Stimulated activated CD4-positive, alpha-beta T cell treated with anti-CD3 and anti-CD28 coated beads, Interleukin-1b, Interleukin-23, amount 100 ng/mL, for 24 hours (primary cell): ENCODE measurements around the gene WDR5.

ENCODE experiments used
- DNase-seq, 4 experiments: peaks; one replicate each; pipeline ENCODE4 v3.0.0-alpha.2; 2020; ENCODE audit warnings: low read depth in 4 of 4, low spot score in 1 of 4

Gene WDR5

DNA sequence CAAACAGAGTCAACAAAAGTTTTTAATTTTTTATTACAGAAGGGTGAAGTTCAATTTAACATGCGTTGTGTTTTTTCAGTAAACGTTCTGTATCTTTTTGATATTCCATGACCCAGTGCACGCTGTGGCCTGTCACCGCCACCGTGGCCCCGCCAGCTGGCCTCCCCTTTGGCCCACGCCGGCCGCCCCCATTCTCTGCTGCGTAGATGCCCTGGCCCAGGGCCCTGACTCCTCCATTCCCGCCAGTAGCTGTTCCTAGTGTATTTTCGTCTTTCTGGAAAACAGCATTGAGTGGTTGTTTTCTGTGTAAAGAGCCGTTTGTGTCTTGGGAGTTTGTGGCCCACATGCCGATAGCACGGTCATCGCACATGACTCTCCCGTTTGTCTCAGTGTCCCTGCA is 22.4 kb downstream of the WDR5 start:
- DNase-seq: no peak

DNA sequence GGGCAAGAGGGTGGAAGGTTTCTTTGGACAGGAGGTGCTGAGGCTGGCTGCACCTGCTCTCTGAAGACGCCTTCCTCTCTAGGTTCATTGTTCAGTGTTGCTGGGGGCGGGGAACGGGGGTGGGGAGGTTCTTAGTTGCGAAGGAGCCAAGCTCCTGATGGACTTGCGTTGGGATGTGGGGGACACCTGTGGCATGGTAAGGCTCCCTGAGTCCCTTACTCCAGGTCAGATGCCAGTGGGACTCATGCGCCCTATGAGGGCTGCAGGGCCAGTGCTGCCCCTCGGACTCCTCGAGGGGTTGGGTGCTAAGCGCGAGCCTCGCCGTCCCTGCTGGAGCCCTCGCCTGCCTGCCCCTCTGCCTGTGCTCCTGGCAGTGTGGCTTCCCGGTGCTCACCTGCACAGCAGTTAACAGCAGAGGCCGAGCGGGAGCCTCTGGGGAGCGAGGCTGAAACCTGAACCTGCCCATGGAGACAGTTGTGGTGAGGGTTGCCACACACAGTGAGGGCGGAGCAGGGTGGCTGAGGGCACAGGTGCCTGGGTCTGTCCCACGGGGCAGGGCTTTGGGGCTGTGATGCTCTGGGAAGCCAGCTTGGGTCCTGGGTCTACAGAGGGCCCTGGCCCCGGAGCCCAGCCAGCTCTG is 23.0 kb downstream of the WDR5 start:
- no peak for DNase-seq

DNA sequence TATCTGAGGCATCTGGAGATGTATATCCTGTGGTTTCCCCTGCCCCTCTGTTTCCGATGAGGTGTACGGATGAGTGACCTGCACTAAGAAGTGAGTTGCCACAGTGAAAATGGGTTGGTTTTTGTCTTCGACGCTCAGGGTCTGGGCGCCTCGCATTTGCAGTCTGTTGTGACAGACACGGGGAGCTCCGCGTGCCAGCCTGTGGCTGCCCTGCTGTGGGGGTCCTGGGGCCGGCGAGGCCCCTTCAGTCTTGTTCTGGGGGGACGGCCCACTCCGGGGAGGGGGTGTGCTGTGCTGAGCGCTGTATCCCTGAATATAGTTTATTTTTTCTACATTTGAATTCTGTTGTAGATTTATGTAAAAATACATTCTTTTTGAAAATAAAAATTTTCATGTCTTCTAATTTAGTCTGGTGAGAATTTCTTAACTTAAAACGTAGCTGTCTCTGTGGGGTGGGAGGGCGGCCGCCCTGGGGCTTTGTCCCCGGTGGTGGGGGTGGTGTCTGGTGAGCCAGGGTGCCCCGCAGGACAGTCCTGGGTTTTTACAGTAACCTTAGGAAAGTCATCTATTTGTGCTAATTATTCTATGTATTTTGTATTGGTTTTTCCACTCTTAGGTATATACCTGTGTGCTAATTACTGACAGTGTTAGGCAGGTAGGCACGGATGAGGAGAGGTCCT is 23.8 kb downstream of the WDR5 start:
- DNase-seq: no peak

DNA sequence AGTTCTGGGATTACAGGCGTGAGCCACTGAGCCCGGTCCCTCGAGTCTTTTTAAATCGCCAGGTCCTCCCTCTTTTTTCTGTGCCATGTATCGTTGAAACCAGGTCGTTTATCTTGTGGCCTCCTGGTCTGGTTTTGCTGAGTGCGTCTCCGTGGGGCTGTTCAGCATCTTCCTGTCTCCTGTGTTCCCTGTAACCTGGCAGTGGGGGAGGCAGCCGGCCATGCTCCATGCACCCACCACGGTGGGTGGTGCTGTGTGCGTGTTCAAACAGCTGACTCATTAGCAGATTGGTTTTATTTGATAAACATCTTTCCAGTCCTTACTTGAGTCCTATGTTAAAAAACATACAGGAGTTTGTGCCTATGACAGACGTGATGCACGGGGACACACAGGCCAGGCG is 25.8 kb downstream of the WDR5 start:
- DNase-seq: no peak

DNA sequence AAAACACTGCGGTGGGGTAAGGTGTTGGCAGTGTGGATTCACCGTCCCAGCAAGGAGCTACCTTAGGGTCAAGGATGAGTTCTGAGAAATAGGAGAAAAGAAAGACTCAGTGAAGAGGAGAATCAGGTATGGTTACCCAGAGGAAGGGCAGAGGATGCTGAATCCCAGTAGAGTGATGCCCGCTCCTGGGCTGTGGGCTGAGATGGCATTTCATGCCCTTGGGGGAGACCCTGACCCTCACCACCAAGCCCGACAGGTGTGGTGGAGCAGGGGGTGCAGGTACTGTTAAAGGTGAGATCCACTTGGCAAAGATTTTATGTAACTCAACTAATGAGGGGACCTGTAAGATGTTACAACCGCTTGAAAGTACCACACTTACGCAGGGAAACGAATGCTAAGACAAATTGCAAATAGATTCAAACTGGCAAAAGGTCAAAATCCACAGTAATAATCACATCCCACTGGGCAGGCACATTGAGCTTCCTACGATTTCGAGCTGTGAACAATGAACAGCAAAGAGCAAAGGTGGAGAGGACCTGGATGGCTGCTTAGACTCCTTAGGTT is 26.4 kb downstream of the WDR5 start:
- no peak for DNase-seq

DNA sequence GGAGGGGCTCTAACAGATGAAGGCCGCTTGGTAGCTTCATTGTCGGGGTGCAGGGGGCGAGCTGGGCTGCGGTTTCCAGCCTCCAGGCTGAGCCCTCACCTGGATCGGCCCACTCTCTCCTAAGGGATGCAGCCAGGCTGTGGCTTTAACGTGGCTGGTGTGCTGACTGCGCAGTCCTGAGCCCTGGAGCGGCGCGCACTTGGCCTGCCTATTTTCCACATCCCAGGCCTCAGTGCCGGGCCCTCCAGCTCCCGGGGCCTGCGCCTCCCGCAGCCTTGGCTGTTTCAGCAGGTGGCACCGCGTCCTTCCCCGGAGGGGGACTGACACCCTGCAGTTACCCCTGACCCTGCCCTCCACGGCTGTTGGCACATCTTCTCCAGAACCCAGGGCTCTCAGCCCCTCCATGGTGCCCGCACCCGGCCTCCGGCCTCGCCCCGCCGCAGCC is 27.1 kb downstream of the WDR5 start:
- DNase-seq: no peak

DNA sequence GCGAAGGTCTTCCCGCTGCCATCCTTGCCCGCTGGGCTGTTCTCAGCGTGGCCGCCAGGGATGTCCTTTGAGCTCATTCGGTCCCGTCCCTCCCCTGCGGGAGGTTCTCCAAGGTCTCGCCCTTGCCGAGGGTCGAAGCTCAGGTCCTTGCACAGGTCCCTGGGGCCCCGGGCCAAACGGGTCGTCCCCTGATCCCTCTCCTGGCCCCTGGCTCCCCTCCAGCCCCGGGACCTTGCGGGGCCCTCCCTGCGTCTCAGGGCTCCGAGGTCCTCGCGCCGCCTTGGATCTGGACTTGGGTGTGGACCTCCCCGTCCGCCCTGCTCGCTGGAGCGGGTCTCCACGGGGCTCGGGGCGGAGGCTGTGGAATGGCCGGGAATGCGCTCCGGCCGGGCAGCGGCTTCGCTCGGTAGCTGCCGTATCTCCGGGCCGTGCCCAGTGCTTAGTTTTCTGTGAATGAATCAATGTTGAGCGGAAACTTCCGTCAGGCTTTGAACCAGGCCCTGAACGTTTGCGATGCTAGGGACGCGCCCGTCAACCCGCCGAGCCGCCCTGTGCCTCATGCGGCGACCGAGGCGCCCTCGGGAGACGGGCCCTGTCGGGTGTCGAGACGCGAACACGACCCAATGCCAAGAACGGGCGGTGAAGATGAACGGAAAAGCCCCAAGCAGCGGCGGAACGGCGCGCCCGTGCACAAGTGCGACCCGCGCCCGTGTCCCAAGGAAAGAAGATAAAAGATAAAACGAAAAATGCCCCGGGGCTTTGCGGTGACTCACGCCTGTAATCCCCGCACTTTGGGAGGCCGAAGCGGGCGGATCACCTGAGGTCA is 27.7 kb downstream of the WDR5 start:
- DNase-seq: peak; percentile 37 to 49 (median 42)

DNA sequence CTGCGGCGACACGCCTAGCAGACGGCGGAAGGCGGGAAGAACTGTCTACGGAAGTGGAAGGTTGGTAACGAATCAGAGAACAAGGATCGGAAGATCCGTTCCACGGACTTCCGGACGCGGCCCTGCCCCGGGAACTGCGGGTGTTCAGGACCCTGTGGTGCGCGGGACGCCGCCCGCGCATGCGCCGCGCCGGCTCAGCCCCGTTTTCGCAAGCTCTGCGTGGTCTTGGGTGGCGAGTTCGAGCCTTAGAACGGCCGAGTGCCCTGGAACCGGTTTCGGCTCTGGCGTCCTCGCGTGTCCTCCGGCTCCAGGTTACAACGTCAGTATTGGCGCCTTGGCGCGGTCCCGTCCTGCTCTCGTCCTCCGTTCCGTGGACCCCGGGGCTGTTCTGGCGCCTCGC is 29.0 kb downstream of the WDR5 start:
- no peak for DNase-seq

DNA sequence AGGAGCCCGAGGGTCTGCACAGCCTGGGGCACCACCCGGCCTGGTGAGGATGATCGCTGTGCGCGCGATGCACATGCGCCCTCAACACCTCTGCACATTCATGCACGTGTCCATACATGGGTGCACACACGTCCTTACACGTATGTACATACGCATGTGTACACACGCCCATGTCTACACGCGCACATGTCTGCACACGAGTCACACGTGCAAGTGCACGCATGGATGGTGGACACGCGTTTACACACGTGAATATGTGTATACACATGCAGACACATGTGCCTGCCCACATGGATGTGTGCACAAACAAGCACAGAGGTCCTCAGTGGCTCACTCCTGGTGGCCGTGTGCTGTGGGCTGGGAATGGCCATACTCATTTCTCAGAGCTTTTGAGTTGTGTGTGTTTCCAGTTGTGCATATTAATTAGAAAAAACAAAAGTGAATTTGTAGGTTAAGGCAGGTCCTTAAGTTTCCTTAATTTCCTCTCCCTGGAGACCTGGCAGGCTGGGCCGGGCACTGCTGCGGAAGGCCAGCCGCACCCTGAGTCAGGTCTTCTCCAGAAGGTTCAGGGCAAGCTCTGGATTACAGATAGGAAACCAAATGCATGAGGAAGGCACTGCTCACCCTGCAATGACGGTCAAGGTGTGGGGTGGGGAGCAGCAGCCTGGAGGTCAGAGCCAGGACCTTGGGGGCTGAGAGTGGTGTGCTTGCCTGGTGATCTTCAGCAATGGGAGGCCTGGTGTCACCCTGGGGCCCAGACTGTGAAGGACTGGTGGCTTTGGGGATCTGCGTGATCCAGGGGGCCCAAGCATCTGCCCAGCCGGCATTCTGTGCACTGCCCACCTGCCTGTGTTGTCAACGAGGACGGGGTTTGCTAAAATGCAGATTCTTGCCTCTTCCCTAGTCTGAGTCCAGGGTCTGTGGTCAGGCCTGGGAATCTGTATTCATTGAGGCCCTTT is 29.8 kb downstream of the WDR5 start:
- DNase-seq: peak in 3 of 4 experiments; percentile 15 to 39 (median 25)

DNA sequence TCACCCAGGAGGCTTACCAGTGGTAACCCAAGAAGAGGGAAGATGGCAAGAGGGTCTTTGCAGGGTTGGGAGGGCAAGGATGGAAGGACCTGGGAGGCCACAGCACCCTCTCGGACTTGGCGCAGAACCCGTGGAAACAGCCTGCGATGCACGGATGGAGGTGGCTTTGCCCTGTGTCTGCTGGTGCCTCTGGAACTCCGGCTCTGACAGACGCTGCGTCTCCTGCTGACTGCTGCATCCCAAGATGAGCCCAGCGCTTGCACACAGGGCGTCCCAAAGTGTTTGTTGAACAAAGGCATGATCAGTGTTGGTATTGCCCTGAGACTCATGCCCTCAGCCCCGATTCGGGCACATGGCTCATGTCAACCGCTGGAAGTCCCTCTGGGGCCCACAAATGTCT is 30.5 kb downstream of the WDR5 start:
- DNase-seq: no peak

DNA sequence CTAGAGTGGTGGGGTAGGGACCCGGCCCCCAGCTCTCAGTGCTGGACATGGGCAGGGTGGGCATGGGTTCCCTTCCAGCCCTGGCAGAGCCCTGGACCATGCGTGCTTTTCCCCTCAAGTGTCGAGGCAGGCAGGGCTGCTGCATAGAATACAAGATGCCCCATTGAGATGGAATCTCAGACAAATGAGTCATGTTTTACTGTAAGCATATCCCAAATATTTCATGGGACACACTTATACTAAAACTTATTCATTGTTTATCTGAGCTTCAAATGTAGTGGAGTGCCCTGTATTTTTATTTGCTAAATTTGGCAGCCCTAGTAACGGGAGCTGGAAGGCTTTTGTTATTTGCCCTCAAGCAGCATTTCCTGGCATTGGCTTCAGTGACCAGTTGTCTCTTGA is 31.6 kb downstream of the WDR5 start:
- no peak for DNase-seq

DNA sequence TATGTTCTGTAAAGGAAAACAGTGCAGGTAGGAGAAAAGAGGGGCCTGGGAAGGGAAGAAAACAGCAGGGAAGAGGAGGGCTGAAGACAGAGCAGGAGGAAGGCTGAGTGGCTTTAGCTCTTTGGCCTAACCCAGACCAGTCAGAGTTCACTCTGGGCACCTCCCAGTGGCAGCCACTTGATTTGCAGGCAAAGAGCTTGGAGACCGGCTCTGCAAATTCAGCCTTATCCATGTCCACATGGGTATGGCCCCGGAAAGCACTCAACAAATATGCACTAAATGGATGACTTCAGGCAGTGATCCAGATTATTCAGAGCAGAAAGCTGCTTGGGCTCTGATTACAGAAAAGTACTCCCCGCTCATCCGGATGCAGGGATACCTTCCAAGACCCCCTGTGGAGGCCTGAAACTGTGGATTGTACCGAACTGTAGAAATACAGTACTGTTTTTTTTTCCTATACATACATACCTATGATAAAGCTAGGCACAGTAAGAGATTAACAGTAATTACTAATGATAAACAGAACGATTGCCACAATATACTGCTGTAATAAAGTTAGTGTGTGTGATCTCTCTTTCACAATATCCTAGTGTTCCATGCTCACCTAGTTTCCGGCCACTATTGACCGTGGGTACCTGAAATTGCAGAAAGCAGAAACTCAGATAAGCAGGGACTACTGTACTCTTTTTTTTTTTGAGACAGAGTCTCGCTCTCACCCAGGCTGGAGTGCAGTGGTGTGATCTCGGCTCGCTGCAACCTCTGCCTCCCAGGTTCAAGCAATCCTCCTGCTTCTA is 33.1 kb downstream of the WDR5 start:
- DNase-seq: no peak

DNA sequence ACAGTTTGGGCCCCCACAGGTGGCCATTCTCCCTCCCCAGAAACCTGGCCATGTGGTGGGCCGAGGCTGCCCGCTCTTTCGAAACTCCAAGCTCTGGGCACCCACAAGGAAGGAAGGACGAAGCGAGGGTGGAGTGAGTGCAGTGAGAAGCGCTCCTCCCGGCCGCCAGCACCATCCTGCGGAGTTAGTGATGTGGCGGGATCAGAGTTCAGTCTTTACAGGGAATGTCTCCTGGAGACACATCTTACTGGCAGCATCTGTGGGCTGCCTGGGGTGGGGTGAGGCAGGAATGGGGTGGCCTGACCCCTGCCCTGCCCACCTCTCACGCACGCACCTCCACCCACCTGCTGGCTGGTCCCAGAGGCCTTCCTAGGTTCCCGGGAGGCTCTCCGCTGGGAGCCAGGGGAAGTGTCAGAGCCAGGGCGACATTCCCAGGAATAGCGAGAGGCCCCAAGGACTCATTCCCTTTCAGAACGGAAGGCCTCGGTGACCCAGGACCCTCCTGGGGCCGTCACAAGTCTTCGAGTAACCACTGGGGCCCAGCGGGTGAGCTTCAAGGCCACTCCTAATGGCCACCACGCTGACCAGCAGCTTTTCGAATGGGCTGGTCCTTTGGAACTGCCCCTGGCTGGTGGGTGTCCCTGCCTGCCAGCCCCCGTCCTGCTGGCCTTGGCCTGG is 34.0 kb downstream of the WDR5 start:
- DNase-seq: no peak

DNA sequence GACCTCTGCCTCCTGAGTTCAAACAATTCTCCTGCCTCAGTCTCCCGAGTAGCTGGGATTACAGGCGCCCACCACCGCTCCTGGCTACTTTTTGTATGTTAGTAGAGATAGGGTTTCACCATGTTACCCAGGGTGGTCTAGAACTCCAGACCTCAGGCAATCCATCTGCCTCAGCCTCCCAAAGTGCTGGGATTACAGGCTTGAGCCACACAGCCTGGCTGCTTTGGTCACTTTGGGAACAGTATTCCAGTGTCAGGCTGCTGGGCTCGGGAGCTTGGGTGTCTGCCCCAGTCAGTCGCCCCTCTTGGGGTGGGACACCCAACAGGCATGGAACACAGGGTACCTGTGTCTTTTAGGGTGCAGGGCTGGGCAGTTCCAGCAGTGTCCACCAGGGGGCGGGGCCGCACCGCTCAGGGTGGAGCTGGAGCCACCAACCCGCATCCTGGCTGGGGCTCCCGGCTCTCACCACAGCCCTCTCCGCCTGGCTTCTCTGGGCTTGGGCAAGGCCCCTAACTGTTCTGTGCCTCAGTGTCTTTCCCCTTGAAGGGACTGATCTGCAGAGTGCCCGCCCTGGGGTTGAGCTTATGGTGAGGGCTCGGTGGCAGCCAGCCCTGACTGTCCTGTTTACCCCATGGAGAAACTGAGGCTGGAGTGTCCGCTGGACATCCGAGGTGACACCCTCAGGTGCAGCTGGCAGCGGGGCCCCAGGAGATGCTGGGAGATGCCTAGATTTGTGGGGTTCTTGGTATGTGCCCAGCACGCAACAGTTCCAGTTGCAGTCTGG is 34.8 kb downstream of the WDR5 start:
- DNase-seq: no peak

DNA sequence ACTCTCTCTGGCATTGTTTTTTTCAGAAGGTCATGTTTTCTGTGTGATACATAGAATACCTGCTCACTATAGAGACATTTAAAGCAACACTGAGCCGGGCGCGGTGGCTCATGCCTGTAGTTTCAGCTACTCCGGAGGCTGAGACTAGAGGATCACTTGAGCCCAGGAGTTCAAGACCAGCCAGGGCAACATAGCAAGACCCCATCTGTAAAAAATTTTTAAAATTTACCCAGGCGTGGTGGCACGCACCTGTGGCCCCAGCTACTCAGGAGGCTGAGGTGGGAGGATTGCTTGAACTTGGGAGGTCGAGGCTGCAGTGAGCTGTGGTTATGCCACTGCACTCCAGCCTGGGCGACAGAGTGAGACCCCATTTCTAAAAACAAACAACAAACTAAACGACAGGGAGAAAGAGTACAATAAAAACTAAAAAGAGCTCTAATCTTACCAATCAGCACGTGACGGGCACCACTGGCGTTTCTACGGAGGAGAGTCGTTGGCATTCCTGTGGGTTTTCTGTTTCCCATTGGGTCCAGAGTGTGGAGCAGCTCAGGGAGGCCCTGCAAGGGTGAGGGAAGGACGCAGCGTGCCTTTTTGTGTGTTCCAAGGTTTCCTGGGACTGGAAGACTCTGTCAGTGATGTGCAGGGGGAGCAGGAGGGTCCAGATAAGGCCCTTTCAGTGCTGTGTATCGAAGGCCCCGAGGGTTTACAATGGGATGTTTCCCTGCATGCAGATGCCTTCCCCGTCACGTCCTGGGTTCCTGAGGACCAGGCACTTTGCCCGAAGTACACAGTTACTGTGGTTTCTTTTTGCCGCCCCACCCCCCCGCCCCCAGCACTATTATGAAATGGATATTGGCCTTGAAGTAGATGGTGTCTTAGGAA is 35.7 kb downstream of the WDR5 start:
- DNase-seq: no peak

DNA sequence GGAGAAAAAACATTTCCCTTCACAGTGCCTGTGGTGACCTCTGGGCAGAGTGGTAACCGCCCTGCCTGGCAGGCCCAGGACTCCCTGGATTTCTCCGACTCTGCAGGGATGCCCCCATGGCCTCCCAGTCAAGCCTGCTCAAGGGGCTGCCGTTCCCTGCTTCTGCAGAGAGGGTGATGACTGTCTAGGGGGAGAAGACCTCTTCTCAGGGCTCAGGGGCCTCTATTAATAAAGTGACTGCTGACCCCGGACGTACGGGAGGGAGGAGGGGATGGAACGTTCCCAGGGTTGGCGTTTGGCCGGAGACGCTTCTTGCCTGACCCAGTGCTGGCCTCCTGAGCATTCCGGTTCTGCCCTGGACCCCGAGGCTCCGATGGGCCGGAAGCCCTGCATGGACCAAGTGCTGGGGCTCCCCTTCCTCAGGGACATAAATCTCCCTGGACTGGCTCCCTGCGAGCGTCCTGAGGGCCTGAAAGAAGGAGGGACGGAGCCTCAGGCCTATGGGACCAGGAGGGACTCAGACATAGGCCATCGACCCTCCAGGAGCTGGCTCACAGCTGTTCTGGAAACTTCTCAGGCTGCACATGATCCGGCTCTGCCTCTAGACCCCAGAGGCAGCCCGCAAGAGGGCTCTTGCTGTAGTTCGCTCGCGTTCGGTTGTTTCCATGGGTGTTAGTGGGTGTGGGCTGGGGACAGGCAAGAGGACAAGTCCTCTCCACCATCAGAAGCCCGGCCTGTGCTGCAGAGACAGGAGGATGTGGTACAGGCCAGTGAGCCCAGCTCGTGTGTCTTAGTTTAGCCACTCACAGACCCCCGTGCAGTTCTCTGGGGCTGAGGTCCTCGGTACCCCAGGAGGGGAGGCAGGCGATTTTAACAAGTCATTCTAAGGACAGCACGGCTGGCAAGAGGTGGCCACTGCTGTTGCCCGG is 36.6 kb downstream of the WDR5 start:
- DNase-seq: no peak
